DMS153 (cell line): ENCODE measurements around the gene LRRC3.
"Not testable (repeated sequence)": the region's sequence is repeated elsewhere in the genome, so short reads cannot be mapped to it uniquely, and the experiment has no call there.

ENCODE experiments used
- DNase-seq: peaks from one replicate; lab custom pipeline; 2025; lab: John Stamatoyannopoulos, UW

The LRRC3 gene

GRCh38 chr21:44454747-44455523, at the start of gene LRRC3:
Gene LRRC3 (plus strand): TSS chr21:44455510. CDS start chr21:44456645, 1,135 bp downstream.
- DNase-seq: peak; percentile 76

- no peak for DNase-seq
Observed at GRCh38 chr21:44405948-44406872, 49.1 kb upstream of the LRRC3 start.

- no peak for DNase-seq
Observed at GRCh38 chr21:44406953-44407352, 48.4 kb upstream of the LRRC3 start.

- DNase-seq: no peak
Observed at GRCh38 chr21:44407493-44407892, 47.8 kb upstream of the LRRC3 start.

- no peak for DNase-seq
Observed at GRCh38 chr21:44408226-44408625, 47.1 kb upstream of the LRRC3 start.

- DNase-seq: no peak
Observed at GRCh38 chr21:44413566-44414290, 41.6 kb upstream of the LRRC3 start.

- DNase-seq: no peak
Observed at GRCh38 chr21:44414291-44415072, 40.8 kb upstream of the LRRC3 start.

GRCh38 chr21:44415073-44416025, 40.0 kb upstream of the LRRC3 start:
- no peak for DNase-seq

- DNase-seq: no peak
Observed at GRCh38 chr21:44416193-44416592, 39.1 kb upstream of the LRRC3 start.

GRCh38 chr21:44417621-44418107, 37.6 kb upstream of the LRRC3 start:
- not testable (repeated sequence) for DNase-seq

GRCh38 chr21:44418108-44418875, 37.0 kb upstream of the LRRC3 start:
- DNase-seq: no peak

GRCh38 chr21:44418876-44419230, 36.5 kb upstream of the LRRC3 start:
- DNase-seq: no peak

- DNase-seq: no peak
Observed at GRCh38 chr21:44419679-44420078, 35.6 kb upstream of the LRRC3 start.

- DNase-seq: no peak
Observed at GRCh38 chr21:44420416-44421205, 34.7 kb upstream of the LRRC3 start.

- DNase-seq: no peak
Observed at GRCh38 chr21:44421901-44422840, 33.1 kb upstream of the LRRC3 start.

- DNase-seq: no peak
Observed at GRCh38 chr21:44423312-44423821, 31.9 kb upstream of the LRRC3 start.

GRCh38 chr21:44423941-44424607, 31.2 kb upstream of the LRRC3 start:
- no peak for DNase-seq
